Adrenal gland (tissue), 5 donors: Measurements from ENCODE around the gene LDB3.

Experiments used
- CTCF ChIP-seq, 6 experiments: fragments of 450-650 bp in 4 of 6; fragments of 200-600 bp in 2 of 6; sonication (generic) in 1 of 6; IDR thresholded peaks; 1 replicate in 5 of 6; 2 replicates in 1 of 6; pipeline versions ENCODE4 v1.5.1 to v1.8.0; 2016 to 2021; ENCODE audit warnings: antibody characterized with exemption in 6 of 6, mild to moderate bottlenecking in 2 of 6, moderate library complexity in 1 of 6
- POLR2A ChIP-seq, 2 donors: fragments of 450-650 bp; IDR thresholded peaks; one replicate each; pipeline ENCODE4 v1.6.1; 2017; ENCODE audit warnings: antibody characterized with exemption in 2 of 2, mild to moderate bottlenecking in 2 of 2, moderate library complexity in 1 of 2
- donor health status: DM: no; HTN: no; CAD: no.

- TF ChIP-seq CTCF (IDR thresholded peaks at IDR 0.05) (peak in 1 of 6 experiments; percentile 17), POLR2A (IDR thresholded peaks at IDR 0.05) (no peak)
These were observed 36.1 kb upstream of the LDB3 start for GRCh38 chr10:86632009-86632800.
